Measurements from ENCODE around the gene DNAH14. TPM values are rescaled to one million over a fixed set of nuclear protein-coding genes. Genes with fewer than 3 reads are reported as not detected.

The DNAH14 gene
- total and polyA plus RNA-seq, 2 donors (not counting 1 experiment from before 2014, with no cell fraction given): not detected

DNA sequence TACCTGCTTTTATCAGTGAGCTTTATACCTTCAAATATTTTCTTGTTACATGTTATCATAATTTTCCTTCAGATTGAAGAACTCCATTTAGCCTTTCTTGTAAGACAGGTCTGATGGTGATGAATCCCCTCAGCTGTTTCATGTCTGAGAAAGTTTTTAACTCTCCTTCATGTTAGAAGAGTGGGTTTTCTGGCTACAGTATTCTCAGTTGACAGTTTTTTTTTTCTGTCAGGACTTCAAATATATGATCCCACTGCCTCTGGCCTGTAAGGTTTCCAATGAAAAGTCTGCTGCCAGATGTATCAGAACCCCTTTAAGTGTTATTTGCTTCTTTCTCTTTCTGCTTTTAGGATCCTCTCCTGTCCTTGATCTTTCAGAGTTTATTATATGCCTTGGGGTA is 250.2 kb downstream of the DNAH14 start:
- POLR2A ChIA-PET: no interaction called here
- no peaks in the 10 kb centered on the region for H3K36me3 ChIP-seq (replicated peaks in 1 of 2; ENCODE audit: control extremely low read depth in 1 of 2, control insufficient read depth in 1 of 2, extremely low read depth in 1 of 2, insufficient read depth in 2 of 2, low read length in 1 of 2)

DNA sequence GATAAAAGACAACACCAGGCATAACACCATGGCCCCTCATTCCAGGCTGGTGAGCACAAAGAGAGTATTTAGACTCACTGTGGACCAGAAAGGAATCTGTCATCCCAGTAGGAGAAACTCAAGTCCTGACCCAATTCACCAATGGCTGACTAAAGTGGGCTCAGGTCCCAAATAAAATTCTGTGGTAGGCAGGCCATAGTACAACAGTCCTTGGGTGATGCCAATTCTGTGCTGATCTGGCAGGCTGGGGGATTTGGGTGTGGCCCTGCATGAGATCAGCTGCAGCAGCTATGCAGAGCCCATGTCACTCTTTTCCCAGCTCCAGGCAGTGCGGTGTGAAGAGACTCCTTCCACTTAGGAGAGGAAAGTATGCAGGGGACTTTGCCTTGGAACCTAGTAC is 253.2 kb downstream of the DNAH14 start:
- Mint-ChIP-seq H3K4me1 (no peaks in the 10 kb centered on the region), H3K4me3 (no peak overlapping the region), H3K9me3 (ENCODE audit: insufficient read depth) (peaks cover 23% of the 10 kb centered on the region), H3K27ac (no peak overlapping the region), H3K27me3 (peaks cover 9% of the 10 kb centered on the region)
- Histone ChIP-seq H3K9me3 (ENCODE audit: control extremely low read depth in 1 of 3, control insufficient read depth in 2 of 3, insufficient read depth in 1 of 3, low read length in 2 of 3) (peaks cover under 1 to 11% (median 3%) of the 10 kb centered on the region in 3 donors), H3K4me2 (replicated peaks; ENCODE audit: low read depth, low read length, poor library complexity, severe bottlenecking) (no peak overlapping the region), H3K4me3 (ENCODE audit: control extremely low read depth in 1 of 5, extremely low read depth in 1 of 5, insufficient read depth in 1 of 5, low read depth in 2 of 5, low read length in 4 of 5) (no peak overlapping the region), H3K4me1 (ENCODE audit: control insufficient read depth in 2 of 2, insufficient read depth in 2 of 2, low read length in 2 of 2) (no peaks in the 10 kb centered on the region), H3K27ac (ENCODE audit: low read length in 2 of 2) (no peak overlapping the region), H3K9ac (ENCODE audit: low read length) (no peak overlapping the region), H2AFZ (ENCODE audit: insufficient read depth, low read depth, low read length, poor library complexity, severe bottlenecking) (no peak overlapping the region), H3K27me3 (replicated peaks in 1 of 4; ENCODE audit: control extremely low read depth in 1 of 4, control insufficient read depth in 3 of 4, insufficient read depth in 4 of 4, low read length in 3 of 4) (peaks cover 0 to 6% (median 0%) of the 10 kb centered on the region in 4 experiments), H3K36me3 (replicated peaks in 1 of 2; ENCODE audit: control extremely low read depth in 1 of 2, control insufficient read depth in 1 of 2, extremely low read depth in 1 of 2, insufficient read depth in 2 of 2, low read length in 1 of 2) (no peaks in the 10 kb centered on the region), H4K20me1 (ENCODE audit: control insufficient read depth, insufficient read depth, low read length, poor library complexity, severe bottlenecking) (no peaks in the 10 kb centered on the region), H3K79me2 (ENCODE audit: control insufficient read depth, insufficient read depth, low read length) (no peaks in the 10 kb centered on the region)
- WGBS (ENCODE audit: insufficient coverage): 100% methylated on average over 1 of the region's 1 CpG
- ChIA-PET POLR2A (no interaction called here), CTCF (no interaction called here)
- ATAC-seq (ENCODE audit: low read depth) (no peak), DNase-seq (no peak)
- intact Hi-C loops (cut with micrococcal nuclease): no loop called here
- TF ChIP-seq, protein P1, sequence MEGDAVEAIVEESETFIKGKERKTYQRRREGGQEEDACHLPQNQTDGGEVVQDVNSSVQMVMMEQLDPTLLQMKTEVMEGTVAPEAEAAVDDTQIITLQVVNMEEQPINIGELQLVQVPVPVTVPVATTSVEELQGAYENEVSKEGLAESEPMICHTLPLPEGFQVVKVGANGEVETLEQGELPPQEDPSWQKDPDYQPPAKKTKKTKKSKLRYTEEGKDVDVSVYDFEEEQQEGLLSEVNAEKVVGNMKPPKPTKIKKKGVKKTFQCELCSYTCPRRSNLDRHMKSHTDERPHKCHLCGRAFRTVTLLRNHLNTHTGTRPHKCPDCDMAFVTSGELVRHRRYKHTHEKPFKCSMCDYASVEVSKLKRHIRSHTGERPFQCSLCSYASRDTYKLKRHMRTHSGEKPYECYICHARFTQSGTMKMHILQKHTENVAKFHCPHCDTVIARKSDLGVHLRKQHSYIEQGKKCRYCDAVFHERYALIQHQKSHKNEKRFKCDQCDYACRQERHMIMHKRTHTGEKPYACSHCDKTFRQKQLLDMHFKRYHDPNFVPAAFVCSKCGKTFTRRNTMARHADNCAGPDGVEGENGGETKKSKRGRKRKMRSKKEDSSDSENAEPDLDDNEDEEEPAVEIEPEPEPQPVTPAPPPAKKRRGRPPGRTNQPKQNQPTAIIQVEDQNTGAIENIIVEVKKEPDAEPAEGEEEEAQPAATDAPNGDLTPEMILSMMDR (IDR thresholded peaks at IDR 0.05): no peak
- TF ChIP-seq EZH2 (IDR thresholded peaks at IDR 0.05; ENCODE audit: borderline replicate concordance, insufficient read depth, low read depth, low read length, poor library complexity, severe bottlenecking): no peak

More for the DNA sequence above, 250.2 kb downstream of the DNAH14 start:
- peaks cover 1 to 16% (median 8%) of the 10 kb centered on the region in 3 donors for H3K9me3 ChIP-seq (ENCODE audit: control extremely low read depth in 1 of 3, control insufficient read depth in 2 of 3, insufficient read depth in 1 of 3, low read length in 2 of 3)
- ATAC-seq (ENCODE audit: low read depth) (no peak), DNase-seq (no peak)
- Mint-ChIP-seq H3K27ac (no peak overlapping the region), H3K4me3 (no peak overlapping the region), H3K4me1 (no peaks in the 10 kb centered on the region), H3K9me3 (ENCODE audit: insufficient read depth) (peaks cover 28% of the 10 kb centered on the region), H3K27me3 (peaks cover 7% of the 10 kb centered on the region)
- H3K27ac ChIP-seq (ENCODE audit: low read length in 2 of 2): no peak overlapping the region
- no peaks in the 10 kb centered on the region for H3K4me1 ChIP-seq (ENCODE audit: control insufficient read depth in 2 of 2, insufficient read depth in 2 of 2, low read length in 2 of 2)
- H2AFZ ChIP-seq (ENCODE audit: insufficient read depth, low read depth, low read length, poor library complexity, severe bottlenecking): no peak overlapping the region
- TF ChIP-seq EZH2 (IDR thresholded peaks at IDR 0.05; ENCODE audit: borderline replicate concordance, insufficient read depth, low read depth, low read length, poor library complexity, severe bottlenecking): no peak
- TF ChIP-seq, protein P1 (IDR thresholded peaks at IDR 0.05): no peak
- H4K20me1 ChIP-seq (ENCODE audit: control insufficient read depth, insufficient read depth, low read length, poor library complexity, severe bottlenecking): no peaks in the 10 kb centered on the region
- CTCF ChIA-PET: no interaction called here
- H3K4me3 ChIP-seq (ENCODE audit: control extremely low read depth in 1 of 5, extremely low read depth in 1 of 5, insufficient read depth in 1 of 5, low read depth in 2 of 5, low read length in 4 of 5): no peak overlapping the region
- no peak overlapping the region for H3K4me2 ChIP-seq (replicated peaks; ENCODE audit: low read depth, low read length, poor library complexity, severe bottlenecking)
- intact Hi-C loops (cut with micrococcal nuclease): no loop called here
- no peak overlapping the region for H3K9ac ChIP-seq (ENCODE audit: low read length)
- H3K79me2 ChIP-seq (ENCODE audit: control insufficient read depth, insufficient read depth, low read length): no peaks in the 10 kb centered on the region
- H3K27me3 ChIP-seq (replicated peaks in 1 of 4; ENCODE audit: control extremely low read depth in 1 of 4, control insufficient read depth in 3 of 4, insufficient read depth in 4 of 4, low read length in 3 of 4): peaks cover 0 to 6% (median 0%) of the 10 kb centered on the region in 4 experiments

Data from B cell (primary cell).